T-helper 1 cell treated with Interleukin-12 subunit alpha and Interleukin-12 subunit beta and Interleukin-4 antibody, amounts not matched to agents 30 ng/mL and 1 ng/mL, for 36 hours (primary cell): ENCODE data around the gene C1orf174. TPM values are rescaled to one million over a fixed set of nuclear protein-coding genes. Genes with fewer than 3 reads are reported as not detected.

ENCODE experiments used
- intact Hi-C: fragments of 100-400 bp; cut with micrococcal nuclease; formaldehyde crosslinking; loops from one replicate; pipeline ENCODE4 v1.15.1; 2024
- total RNA-seq: library from RNA; stranded (reverse); gene quantifications from 2 replicates; pipeline ENCODE4 v1.2.3, GENCODE V29; 2022

Gene C1orf174
- total RNA-seq, 1 donor from 2014 or later = 30.4 TPM

- intact Hi-C loops = loop anchor here (2.0 to 5.0 kb wide), 2 partner anchors 742 to 916 kb away; no protein-coding TSS in a partner anchor
These were observed 11.1 kb upstream of the C1orf174 start for GRCh38 chr1:3910857-3911845.

- intact Hi-C loops = loop anchor here (2.0 to 5.0 kb wide), 2 partner anchors 743 to 917 kb away; no protein-coding TSS in a partner anchor
These were observed 10.1 kb upstream of the C1orf174 start for GRCh38 chr1:3910049-3910731.

GRCh38 chr1:3909615-3910014, 9.5 kb upstream of the C1orf174 start:
- intact Hi-C loops = loop anchor here (2.0 to 10.0 kb wide), 3 partner anchors 743 to 1265 kb away; no protein-coding TSS in a partner anchor

GRCh38 chr1:3908886-3909517, 8.9 kb upstream of the C1orf174 start:
- intact Hi-C loops = loop anchor here (10.0 kb wide), 1 partner anchor 1264 kb away; no protein-coding TSS in a partner anchor

GRCh38 chr1:3907621-3908165, 7.6 kb upstream of the C1orf174 start:
- intact Hi-C loops = loop anchor here (10.0 kb wide), 1 partner anchor 1263 kb away; no protein-coding TSS in a partner anchor

GRCh38 chr1:3907031-3907534, 7.0 kb upstream of the C1orf174 start:
- intact Hi-C loops = loop anchor here (10.0 kb wide), 1 partner anchor 1262 kb away; no protein-coding TSS in a partner anchor

GRCh38 chr1:3906672-3907020, 6.6 kb upstream of the C1orf174 start:
- intact Hi-C loops = loop anchor here (10.0 kb wide), 1 partner anchor 1262 kb away; no protein-coding TSS in a partner anchor

GRCh38 chr1:3905953-3906671, 6.0 kb upstream of the C1orf174 start:
- intact Hi-C loops = loop anchor here (10.0 kb wide), 1 partner anchor 1261 kb away; no protein-coding TSS in a partner anchor

- intact Hi-C loops = loop anchor here (10.0 kb wide), 1 partner anchor 1261 kb away; no protein-coding TSS in a partner anchor
These were observed 5.3 kb upstream of the C1orf174 start for GRCh38 chr1:3905266-3905952.

- intact Hi-C loops = loop anchor here (5.0 to 10.0 kb wide), 4 partner anchors 1260 to 1988 kb away; partner anchors contain the start of genes CALML6, MORN1, RER1 and TMEM52
These were observed 4.7 kb upstream of the C1orf174 start for GRCh38 chr1:3904843-3905185.

GRCh38 chr1:3904006-3904842, 4.2 kb upstream of the C1orf174 start:
- intact Hi-C loops = loop anchor here (5.0 to 10.0 kb wide), 4 partner anchors 1259 to 1987 kb away; partner anchors contain the start of genes CALML6, MORN1, RER1 and TMEM52

- intact Hi-C loops = loop anchor here (5.0 to 10.0 kb wide), 4 partner anchors 1259 to 1986 kb away; partner anchors contain the start of genes CALML6, MORN1, RER1 and TMEM52
These were observed 3.3 kb upstream of the C1orf174 start for GRCh38 chr1:3903141-3904005.

GRCh38 chr1:3902571-3903091, 2.6 kb upstream of the C1orf174 start:
- intact Hi-C loops = loop anchor here (5.0 to 10.0 kb wide), 4 partner anchors 1258 to 1985 kb away; partner anchors contain the start of genes CALML6, MORN1, RER1 and TMEM52

GRCh38 chr1:3902111-3902511, 2.0 kb upstream of the C1orf174 start:
- intact Hi-C loops = loop anchor here (5.0 to 10.0 kb wide), 4 partner anchors 1257 to 1985 kb away; partner anchors contain the start of genes CALML6, MORN1, RER1 and TMEM52

- intact Hi-C loops = loop anchor here (1.0 to 10.0 kb wide), 11 partner anchors 44 to 1984 kb away; partner anchors contain the start of genes CALML6, CEP104, DFFB and LRRC47
These were observed 977 bp upstream of the C1orf174 start for GRCh38 chr1:3900969-3901529.

GRCh38 chr1:3899754-3900149, 320 bp downstream of the C1orf174 start:
- intact Hi-C loops = loop anchor here (1.0 to 10.0 kb wide), 11 partner anchors 42 to 1982 kb away; partner anchors contain the start of genes CALML6, CEP104, DFFB and LRRC47
